ENCODE results near the gene ZNF555.

The ZNF555 gene

GRCh38 chr19:2824129-2824528 is 17.1 kb upstream of the ZNF555 start:
- no peak for DNase-seq (ENCODE audit: low read depth, low spot score)

DNA sequence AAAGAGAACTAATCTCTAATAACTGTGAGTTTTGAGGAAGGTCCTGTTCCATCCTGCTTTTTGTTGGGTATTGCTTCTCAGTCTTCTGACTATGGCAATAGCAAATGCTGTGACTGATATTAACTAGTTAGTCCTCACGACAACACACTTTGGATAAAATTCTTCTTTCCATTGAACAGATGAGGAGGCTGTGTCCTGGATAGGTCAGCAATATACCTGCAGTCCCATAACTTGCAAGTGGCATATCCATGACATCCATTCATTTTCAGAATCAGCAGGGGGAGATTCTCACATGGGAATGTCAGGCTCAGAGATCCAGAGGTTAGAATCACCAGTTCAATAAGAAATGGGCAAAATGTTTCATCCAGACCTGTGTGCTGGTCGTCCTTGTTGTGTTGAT is 14.3 kb upstream of the ZNF555 start:
- DNase-seq (ENCODE audit: low read depth, low spot score) = no peak

DNA sequence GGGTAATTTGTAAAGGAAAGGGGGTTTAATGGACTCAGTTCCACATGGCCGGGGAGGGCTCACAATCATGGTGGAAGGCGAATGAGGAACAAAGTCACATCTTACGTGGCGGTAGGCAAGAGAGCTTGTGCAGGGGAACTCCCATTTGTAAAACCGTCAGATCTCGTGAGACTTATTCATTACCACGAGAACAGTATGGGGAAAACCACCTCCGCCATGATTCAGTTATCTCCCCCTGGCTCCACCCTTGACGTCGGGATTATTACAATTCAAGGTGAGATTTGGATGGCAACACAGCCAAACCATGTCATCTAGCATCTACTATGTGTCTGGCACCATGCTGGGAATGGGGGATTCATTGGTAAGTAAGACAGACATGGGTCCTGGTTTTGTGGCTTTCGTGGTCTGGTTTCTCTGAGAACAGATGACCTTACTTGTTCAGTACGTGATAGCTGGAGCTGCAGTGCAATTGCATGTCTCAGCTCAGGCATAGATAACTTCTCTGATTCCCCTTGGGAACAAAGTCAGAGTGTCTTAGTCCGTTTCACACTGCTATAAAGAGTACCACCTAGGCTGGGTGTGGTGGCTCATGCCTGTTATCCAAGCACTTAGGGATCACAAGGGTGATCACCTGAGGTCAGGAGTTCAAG is 13.3 kb upstream of the ZNF555 start:
- DNase-seq (ENCODE audit: low read depth, low spot score) = no peak

DNA sequence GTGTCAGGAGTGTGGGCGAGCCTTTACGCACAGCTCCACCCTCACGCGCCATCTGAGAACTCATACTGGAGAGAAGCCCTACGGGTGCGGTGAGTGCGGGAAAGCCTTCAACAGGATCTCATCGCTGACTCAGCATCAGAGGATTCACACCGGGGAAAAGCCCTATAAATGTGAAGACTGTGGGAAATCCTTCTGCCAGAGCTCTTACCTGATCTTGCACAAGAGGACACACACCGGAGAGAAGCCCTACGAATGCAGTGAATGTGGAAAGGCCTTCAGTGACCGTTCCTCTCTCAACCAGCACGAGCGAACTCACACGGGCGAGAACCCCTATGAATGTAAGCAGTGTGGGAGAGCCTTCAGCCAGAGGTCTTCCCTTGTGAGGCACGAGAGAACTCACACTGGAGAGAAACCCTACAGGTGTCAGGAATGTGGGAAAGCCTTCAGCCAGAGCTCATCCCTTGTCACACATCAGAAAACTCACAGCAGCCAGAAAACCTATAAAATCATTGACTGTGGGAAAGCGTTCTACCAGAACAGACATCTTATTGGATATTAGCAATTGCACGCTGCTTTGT is 6.9 kb upstream of the ZNF555 start:
- no peak for DNase-seq (ENCODE audit: low read depth, low spot score)

- DNase-seq (ENCODE audit: low read depth, low spot score) = no peak
These were observed 3.8 kb upstream of the ZNF555 start for GRCh38 chr19:2837430-2837829.

DNA sequence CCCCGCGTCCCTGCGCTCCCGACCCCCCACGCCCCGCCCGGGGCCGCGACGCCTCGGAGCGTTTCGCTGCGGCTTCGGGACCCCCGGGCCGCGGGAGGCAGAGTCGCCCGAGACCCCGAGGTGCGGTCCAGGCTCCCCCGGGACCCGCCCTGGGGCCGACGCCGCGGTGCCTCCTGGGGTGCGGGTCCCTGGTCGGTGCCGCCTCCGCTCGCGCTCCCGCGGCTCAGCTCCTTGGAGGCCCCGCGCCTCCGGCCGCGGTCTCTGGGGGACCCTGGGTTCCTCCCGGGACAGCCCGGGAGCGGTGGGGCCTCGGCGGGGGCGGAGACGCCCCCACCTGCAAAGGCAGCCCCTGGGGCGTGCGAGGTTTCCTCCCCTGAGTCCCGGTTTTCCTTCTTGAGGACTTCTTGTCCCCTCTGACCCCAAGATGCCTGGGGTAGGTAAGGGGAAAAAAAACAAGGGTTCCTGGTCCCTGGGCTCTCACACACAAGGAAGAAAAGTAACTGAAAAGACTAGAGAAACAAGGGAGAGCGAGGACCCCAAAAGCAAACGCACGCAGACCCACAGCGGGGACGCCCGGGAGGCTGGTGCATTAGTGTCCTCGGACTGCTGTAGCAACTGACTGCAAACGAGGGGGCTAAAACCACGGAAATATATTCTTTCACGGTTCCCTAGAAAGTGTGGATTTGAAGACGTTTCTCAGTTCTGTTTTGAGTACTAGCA is 740 bp downstream of the ZNF555 start:
- peak; percentile 31 for DNase-seq (ENCODE audit: low read depth, low spot score)

DNA sequence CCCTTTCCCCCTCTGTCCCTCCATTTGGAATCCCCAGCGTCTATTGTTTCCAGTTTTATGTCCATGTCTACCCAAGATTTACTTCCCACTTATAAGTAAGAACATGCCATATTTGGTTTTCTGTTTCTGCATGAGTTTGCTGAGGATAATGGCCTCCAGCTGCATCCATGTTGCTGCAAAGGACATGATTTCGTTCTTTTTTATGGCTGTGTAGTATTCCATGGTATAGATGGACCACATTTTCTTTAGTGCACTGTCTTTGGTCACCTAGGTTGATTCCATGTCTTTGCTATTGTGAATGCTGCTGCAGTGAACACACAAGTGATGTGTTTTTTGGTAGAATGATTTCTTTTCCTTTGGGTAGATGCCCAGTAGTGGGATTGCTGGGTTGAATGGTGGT is 3.8 kb downstream of the ZNF555 start:
- DNase-seq (ENCODE audit: low read depth, low spot score) = no peak

DNA sequence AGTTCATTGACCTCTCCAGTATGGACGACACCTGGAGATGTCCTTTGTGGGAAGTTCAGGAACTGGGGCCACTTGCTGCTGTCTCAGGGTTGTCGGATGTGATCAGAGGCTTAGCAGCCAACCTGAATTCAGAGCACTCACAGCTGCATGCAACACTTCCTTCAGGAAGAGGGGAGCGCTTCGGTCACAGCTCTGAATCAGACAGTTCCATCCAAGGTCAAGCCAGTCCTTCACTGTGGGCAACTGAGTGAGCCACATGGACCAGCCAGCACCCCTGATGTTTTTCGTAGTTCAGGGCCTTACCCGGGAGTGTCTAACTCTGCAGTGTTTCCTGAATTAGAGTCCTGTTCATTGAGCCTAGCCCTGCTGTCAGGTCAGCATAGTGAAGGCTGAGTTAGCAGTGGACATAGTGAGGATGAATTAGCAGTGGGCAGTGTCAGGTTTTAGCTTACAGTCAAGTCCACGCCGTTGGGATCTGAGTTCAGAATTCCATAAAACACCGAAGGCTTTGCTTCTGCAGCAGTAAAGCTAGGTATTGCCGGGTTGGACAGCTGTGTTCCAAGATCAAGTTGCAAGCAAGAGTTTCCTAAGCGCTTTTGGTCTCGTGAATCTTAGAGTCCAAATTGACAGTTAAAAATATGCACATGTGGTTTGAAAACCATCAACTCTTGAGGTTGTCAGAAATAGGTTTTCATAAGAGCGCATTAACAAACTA is 5.1 kb downstream of the ZNF555 start:
- DNase-seq (ENCODE audit: low read depth, low spot score) = no peak

DNA sequence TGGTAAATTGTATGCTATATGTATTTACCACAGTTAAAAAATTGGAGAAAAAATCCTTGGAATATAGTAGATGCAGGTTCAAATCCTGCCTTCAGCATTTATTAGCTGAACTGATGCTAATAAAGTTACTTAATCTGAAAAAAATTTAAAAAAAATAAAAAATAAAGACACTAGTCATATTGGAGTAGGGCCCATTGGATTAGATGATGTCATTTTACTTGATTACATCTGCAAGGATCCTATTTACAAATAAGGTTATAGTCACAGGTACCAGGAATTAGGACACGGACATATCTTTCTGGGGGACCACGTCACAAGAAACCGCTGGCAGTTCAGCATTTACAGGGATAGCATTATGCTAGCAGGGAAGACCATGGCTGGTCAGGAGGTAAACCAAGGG is 6.2 kb downstream of the ZNF555 start:
- DNase-seq (ENCODE audit: low read depth, low spot score) = no peak

DNA sequence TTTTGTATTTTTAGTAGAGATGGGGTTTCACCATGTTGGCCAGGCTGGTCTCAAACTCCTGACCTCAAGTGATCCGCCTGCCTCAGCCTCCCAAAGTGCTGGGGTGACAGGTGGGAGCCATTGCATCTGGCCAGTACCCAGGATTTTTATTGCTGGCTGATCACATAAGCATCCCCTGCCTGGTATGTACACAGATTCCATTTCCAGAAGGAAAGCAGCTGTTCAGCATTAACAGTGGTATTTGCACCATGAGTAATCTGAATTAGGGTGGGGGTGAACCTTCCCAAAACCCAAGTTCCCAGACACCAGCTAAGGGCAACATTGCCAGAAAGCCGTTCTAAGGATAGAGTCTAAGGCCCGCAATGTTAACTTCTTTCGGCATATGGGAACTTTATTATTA is 7.3 kb downstream of the ZNF555 start:
- DNase-seq (ENCODE audit: low read depth, low spot score) = no peak

DNA sequence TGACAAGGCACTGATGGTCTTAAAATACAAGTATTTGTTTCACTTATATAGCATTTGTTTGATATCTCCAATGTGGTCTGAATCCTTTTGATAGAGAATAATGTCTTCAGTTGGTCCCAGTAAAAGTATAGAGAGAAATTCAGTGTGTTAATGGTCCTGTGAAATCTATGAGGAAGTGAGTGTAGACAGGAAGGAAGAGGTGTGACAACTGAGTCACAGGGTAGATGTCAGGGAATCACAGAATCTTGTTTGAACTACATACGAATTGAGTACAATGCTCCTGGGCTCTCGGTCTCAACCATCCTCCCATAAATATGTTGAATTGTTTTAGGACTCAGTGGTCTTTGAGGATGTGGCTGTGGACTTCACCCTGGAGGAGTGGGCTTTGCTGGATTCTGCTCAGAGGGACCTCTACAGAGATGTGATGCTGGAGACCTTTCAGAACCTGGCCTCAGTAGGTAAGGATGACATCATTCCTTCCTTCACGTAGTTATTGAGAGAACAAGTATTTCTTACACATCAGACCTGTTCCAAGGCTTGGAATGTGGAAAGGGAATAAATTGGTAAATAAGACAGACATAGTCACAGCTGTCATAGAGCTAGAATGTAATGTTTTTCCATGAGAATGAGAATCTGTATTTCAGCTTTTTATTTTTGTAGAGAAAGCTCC is 9.1 kb downstream of the ZNF555 start:
- no peak for DNase-seq (ENCODE audit: low read depth, low spot score)

- no peak for DNase-seq (ENCODE audit: low read depth, low spot score)
These were observed 11.3 kb downstream of the ZNF555 start for GRCh38 chr19:2852598-2852997.

DNA sequence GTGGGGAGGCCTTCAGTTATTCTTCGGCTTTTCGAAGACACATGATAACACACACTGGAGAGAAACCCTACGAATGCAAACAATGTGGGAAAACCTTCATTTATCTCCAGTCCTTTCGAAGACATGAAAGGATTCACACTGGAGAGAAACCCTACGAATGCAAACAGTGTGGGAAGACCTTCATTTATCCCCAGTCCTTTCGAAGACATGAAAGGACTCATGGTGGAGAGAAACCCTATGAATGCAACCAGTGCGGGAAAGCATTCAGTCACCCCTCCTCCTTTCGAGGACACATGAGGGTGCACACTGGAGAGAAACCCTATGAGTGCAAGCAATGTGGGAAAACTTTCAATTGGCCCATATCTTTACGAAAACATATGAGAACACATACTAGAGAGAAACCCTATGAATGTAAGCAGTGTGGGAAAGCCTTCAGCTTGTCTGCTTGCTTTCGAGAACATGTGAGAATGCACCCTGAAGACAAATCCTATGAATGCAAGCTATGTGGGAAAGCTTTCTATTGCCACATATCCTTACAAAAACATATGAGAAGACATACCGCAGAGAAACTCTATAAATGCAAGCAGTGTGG is 11.8 kb downstream of the ZNF555 start:
- DNase-seq (ENCODE audit: low read depth, low spot score) = no peak

- DNase-seq (ENCODE audit: low read depth, low spot score) = no peak
These were observed 13.6 kb downstream of the ZNF555 start for GRCh38 chr19:2854849-2855248.

DNA sequence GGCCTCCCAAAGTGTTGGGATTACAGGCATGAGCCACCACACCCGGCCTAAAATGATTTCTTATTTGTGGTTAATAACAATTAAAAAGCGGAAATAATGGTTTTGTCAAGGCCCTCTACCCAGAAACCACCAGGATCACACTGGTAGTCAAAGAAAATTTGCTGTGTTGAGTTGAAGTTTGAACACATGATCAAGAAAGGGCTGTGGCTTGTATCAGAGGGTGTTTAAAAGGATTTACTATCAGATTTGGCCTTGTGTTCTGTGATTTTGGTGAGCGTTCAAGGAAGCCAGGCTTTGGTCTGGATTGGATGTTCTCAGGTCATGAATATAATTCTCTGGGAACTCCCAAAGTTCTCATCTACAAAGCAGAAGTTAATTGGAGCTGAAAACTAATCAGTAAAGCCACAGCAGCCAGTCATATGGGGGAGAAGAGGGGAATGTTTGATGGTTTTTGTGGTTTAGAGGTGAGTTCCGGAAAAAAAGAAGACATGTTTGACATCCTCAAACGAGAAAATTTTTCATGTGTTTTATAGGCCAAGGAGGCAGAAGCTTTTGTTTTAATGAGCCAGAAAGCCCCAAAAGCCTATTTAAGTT is 15.3 kb downstream of the ZNF555 start:
- no peak for DNase-seq (ENCODE audit: low read depth, low spot score)

DNA sequence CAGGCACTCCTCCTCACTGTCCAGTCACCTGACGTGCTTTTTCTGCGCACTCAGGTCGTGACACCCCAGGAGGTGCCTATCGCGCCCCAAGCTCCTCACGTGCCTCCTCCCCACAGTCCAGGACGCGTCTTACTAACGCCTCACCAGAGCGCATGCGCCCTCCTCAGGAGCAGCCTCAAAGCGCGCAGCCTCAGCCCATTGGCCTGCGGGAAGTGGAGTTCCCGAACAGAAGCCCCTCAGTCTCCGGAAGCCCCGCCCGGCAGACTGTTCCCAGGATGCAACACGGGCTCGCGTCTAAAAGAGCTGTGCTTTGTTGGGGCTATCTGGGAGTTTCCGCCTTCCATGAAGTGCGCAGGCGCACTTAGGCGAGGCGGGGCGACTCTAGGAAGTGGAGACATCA is 17.6 kb downstream of the ZNF555 start:
- no peak for DNase-seq (ENCODE audit: low read depth, low spot score)

GRCh38 chr19:2863816-2864215 is 22.5 kb downstream of the ZNF555 start:
- no peak for DNase-seq (ENCODE audit: low read depth, low spot score)

- DNase-seq (ENCODE audit: low read depth, low spot score) = no peak
These were observed 24.2 kb downstream of the ZNF555 start for GRCh38 chr19:2865334-2866100.

DNA sequence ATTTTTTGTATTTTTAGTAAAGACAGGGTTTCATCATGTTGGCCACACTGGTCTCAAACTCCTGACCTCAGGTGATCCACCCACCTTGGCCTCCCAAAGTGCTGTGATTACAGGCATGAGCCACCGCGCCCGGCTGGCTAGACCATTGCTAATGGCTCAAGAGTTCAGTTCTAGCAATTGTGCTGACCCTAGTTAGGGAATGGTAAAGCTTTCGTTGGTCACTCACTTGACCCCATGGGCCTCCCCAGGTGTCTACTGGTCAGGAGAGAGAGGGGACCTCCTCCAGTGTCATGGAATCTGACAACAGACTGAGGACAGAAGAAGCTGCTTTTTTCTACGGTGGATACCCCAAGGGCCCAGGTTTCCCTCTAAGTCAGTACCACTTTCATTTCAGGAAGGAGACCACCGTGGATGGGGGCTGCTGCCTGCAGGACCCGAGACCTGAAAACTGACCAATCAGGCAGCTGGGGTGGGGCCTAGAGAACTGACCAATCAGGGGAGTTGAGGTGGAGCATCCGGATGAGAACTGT is 25.3 kb downstream of the ZNF555 start:
- no peak for DNase-seq (ENCODE audit: low read depth, low spot score)
